CD4-positive, alpha-beta T cell treated with Interleukin-21 for 1 hour (primary cell): ENCODE results near the gene CDC34.

ENCODE experiments used
- DNase-seq: peaks from one replicate; pipeline ENCODE4 v3.0.0-alpha.2; 2020

Gene CDC34

GRCh38 chr19:524062-524674, 7.4 kb upstream of the CDC34 start:
- no peak for DNase-seq

- no peak for DNase-seq
These were observed 6.5 kb upstream of the CDC34 start for GRCh38 chr19:525029-525428.

DNA sequence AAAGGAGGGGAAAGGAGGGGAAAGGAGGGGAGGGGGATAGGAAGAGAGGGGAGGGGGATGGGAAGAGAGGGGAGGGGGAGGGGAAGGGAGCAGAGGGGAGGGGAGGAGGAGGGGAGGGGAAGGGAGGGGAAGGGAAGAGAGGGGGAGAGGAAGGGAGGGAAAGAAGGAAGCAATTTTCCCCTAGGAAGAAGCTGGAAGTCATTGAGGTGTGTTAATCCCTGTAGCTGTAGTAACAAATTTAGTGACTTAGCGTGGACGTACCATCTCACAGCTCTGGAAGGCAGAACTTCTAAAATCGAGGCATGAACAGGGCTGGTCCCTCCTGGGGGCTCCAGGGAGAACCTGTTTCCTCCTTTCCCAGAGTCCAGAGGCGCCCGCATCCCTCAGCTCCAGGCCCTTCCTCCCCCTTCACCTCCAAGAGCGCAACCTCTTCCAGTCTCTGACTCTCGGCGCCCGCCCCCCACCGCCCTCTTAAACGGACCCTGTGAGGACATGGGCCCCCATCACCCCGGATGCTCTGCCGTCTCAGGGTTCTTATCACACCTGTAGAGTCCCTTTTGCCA, 5.6 kb upstream of the CDC34 start:
- DNase-seq, result no peak

DNA sequence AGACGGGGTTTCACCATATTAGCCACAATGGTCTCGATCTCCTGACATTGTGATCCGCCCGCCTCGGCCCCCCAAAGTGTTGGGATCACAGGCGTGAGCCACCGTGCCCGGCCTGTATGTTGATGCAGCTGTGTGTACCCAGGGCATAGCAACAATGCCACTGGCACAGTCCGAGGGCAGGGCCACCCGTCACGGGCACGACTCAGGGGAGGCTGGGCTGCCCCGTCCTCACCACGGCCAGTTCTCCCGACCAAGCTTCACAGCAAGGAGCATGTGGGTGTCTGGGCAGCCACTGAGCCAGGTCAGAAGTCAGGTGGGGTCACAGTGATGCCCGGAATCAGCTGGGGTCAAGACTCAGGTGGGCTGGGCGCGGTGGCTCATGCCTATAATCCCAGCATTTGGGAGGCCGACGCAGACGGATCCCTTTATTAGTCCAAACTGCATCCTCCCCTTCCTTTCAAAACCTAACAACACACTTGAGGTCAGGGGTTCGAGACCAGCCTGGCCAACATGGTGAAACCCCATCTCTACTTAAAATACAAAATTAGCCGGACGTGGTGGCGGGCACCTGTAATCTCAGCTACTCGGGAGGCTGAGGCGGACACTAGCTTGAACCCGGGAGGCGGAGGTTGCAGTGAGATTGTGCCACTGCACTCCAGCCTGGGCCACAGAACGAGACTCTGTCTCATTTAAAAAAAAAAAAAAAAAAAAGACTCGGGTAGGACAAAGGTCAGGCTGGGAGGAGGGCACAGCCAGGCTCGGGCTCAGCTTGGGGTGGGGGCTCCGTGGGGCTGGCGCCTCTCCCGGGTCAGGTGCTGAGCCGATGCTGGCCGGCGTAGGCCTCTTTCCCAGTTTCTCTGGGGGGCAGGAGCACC, 1.2 kb upstream of the CDC34 start:
- no peak for DNase-seq

GRCh38 chr19:531009-531752, 379 bp upstream of the CDC34 start:
- peak; percentile 90 for DNase-seq

- peak; percentile 63 for DNase-seq
These were observed 1.2 kb downstream of the CDC34 start for GRCh38 chr19:532561-533363.

DNA sequence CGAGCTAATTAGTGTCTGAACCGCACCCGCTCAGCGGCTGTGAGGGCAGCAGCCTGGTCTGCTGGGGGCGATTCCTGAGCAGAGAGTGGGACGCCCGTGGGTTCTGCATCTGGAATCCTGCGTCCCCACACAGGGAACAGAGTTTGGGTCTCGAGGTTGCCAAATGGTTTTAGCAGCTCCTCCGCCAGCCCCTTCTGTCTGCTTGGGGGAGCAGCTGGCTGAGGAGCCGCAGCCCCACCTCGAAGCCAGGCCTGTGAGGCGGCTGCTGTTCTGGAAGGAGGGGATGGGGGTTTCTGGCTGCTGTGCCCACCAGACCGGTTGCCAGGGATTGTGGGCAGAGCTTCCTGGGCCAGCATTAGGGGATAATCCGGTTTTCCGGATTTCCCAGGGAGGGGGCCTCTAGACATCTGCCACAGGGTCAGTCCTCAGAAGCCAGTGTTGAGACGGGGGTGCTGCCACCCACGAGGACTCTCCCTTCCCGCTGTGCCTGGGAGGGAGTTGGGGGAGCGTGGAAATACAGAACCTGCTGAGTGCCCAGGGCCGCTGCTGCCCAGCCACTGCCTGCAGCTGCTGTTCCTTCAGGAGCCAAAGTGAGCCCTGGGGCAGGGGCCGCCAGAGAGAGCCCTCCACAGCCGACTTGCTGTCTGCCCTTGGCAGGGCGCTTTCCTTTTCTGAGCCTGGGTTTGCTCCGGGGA, 2.0 kb downstream of the CDC34 start:
- no peak for DNase-seq

DNA sequence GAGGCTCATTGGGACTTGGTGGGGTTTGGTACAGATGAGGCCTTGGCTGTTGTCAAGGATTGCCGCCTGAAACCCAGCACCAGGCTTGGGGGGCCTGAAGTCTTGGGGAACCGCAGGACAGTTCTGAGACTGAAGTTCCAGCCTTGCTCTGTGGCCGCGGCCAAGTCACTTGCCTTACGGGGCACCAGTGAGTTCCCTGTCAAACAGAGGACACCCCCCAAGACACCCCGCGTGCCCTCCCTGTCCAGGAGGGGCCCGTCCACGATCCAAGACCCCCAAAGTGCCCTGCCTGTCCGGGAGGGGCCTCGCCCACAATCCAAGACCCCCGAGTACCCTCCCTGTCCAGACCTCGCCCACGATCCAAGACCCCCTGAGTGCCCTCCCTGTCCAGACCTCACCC, 2.5 kb downstream of the CDC34 start:
- DNase-seq, result no peak

DNA sequence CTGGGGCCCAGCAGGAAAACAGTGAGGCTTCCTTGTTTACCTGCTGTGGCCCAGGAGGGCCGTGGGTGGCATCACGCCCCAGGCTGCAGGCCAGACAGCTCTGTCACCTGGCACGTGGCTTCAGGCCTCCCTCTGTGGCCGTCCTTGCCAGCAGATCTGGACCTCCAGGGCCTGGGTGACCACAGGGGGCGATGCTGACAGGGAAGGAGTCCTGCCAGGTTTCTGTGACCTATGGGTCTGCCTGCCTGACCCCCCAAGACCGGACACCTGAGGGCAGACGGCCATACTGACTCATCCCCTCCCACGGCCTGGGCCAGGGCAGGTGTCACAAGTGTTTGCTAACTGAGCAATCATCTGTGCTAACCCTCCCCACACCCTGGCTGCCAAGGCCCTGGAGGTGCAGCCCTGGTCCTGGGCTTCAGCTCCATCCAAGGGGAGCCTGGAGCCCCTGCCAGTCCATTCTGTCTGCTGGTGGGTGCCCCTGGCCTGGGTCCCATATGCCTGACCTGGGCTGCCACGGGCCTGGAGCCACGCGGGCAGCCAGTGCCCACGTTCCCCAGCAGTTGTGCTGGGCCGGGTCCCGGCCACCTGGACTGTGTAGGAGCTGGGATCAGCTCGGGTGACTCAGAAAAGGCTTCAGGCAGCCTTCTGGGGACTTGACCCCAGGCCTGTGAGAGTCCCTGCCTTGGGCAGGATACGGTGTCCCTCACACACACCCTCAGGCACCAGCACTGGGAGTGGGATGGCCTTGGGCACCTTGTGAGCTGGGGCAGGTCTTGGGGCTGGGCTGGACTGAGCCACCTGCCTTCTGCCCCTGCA, 3.7 kb downstream of the CDC34 start:
- DNase-seq, result no peak

GRCh38 chr19:536031-536880, 4.7 kb downstream of the CDC34 start:
- DNase-seq, result no peak

- no peak for DNase-seq
These were observed 5.4 kb downstream of the CDC34 start for GRCh38 chr19:536881-537404.

DNA sequence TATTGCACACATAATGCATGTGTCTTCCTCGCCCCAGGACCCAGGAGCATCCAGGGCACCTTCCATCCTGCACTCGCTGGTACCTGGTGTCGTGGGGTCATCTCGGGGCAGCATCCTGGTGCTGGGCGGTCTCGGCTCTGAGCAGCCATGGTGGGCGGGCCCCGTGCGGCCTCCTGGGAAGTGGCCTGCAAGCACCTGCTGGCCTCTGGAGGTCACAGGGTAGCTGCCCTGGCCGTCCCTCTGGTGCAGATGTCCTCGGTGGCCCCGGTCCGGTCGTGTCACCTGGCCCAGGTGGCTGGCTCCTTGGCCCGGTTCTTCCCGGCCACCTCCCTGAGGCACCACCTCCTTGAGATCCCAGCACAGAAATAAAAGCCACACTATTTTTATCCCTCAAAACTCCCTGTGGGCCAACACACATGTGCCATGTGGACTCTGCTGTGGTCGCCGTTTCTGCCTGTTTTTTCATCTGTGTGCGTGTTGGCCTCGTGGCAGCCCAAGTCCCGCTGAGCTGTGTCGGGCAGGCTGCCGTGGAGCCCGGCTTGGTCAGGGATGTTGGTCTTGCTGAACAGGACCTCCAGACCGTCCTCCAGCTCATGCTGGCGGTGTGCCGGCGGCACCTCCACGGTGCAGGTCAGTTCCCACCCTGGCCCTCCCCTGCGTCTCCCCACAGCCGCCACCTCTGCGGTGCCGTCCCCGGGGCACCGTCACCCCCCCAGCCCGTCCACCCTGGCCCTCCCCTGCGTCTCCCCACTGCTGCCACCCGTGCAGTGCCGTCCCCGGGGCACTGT, 7.3 kb downstream of the CDC34 start:
- DNase-seq, result no peak

DNA sequence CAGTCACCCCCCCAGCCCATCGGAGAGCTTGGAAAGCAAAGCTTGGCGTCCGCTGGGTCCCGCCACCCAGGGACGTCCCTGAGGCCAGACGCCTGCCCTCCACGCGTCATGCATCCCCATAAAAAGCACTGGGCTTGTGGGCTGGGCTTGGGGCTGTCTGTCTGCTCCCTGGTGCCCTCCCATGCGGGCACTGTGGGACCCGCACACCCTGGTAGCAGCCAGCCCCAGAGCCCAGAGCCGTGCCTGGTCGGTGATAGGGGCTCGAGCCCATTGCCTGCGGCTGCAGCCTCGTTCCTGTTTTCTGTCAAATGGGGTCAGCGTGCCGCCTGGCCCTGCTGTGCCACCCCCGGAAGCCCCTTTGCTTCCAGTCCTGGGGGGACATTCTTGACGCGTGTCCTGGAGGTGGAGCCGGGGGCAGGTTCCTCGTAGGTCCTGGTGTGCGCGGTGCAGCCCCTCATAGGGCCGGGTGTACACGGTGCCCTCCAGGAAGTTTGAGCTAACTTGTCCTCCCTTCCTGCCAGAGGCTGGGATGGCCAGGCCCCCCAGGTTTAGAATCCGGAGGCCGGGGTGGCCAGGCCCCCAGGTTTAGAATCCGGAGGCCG, 8.0 kb downstream of the CDC34 start:
- no peak for DNase-seq

DNA sequence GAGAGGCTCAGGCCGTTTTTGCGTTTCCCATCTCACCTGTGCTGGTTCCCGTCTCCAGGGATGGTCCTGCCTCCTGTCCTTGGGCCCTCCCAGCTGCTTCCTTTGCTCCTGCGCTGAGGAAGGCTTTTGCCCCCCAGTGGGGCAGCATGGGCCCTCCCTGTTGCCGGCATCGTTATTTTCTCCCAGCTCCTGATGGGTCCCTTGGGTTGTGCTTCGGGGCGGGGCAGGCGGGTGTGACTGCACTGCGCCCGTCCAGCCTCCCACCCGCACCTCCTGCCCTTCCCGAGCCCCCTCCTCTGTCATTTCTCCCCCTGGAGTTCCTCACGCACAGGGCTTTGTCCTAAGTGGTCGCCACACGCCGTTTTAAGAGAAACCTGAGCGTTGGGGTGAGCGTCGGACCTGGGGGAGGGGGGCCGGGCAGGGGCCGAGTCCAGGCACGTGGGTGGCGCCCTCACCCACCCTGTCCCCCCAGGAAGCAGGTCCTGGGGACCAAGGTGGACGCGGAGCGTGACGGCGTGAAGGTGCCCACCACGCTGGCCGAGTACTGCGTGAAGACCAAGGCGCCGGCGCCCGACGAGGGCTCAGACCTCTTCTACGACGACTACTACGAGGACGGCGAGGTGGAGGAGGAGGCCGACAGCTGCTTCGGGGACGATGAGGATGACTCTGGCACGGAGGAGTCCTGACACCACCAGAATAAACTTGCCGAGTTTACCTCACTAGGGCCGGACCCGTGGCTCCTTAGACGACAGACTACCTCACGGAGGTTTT, 9.5 kb downstream of the CDC34 start:
- no peak for DNase-seq

GRCh38 chr19:541699-542098, 10.1 kb downstream of the CDC34 start:
- no peak for DNase-seq

GRCh38 chr19:542173-542866, 10.8 kb downstream of the CDC34 start:
- DNase-seq, result no peak
